Stimulated activated CD8-positive, alpha-beta memory T cell treated with anti-CD3 and anti-CD28 coated beads, Interleukin-7, amount 100 ng/mL, for 48 hours (primary cell): Measurements from ENCODE around the gene ZBTB49.

Source experiments
- DNase-seq, 2 donors: peaks; one replicate each; pipeline ENCODE4 v3.0.0-alpha.2; 2020; ENCODE audit warnings: low read depth in 1 of 2; ENCODE audit errors: extremely low read depth in 1 of 2

ZBTB49 gene

GRCh38 chr4:4355302-4355701, 65.3 kb downstream of the ZBTB49 start:
- no peak for DNase-seq

GRCh38 chr4:4356106-4357041, 66.3 kb downstream of the ZBTB49 start:
- DNase-seq, result no peak

- DNase-seq, result no peak
Measured at GRCh38 chr4:4358093-4358854, 68.2 kb downstream of the ZBTB49 start.

- no peak for DNase-seq
Measured at GRCh38 chr4:4361883-4362282, 71.8 kb downstream of the ZBTB49 start.

GRCh38 chr4:4362991-4363697, 73.1 kb downstream of the ZBTB49 start:
- DNase-seq, result no peak

- no peak for DNase-seq
Measured at GRCh38 chr4:4364061-4364460, 74.0 kb downstream of the ZBTB49 start.

- no peak for DNase-seq
Measured at GRCh38 chr4:4364486-4365208, 74.6 kb downstream of the ZBTB49 start.

- no peak for DNase-seq
Measured at GRCh38 chr4:4368809-4369580, 78.9 kb downstream of the ZBTB49 start.
